Muscle layer of duodenum (tissue), 2 donors: ENCODE data around the gene RNF7.
A peak's percentile ranks its signal among the peaks of the same experiment; 100 is the strongest.
"Not testable (repeated sequence)": the region's sequence is repeated elsewhere in the genome, so short reads cannot be mapped to it uniquely, and the experiment has no call there.

Experiments
- H3K27ac ChIP-seq: one replicate; pipeline ENCODE4 v1.7.0; 2013; ENCODE audit warnings: mild to moderate bottlenecking, low read length
- H3K27me3 ChIP-seq: one replicate; pipeline ENCODE4 v1.7.0; 2013; ENCODE audit warnings: low read depth, mild to moderate bottlenecking, control low read depth, low read length
- H3K36me3 ChIP-seq, 2 donors: one replicate each; pipeline ENCODE4 v1.7.0; 2013; ENCODE audit warnings: low read length in 2 of 2, control low read depth in 1 of 2, mild to moderate bottlenecking in 1 of 2; ENCODE audit not compliant: insufficient read depth in 2 of 2, control insufficient read depth in 1 of 2
- H3K4me1 ChIP-seq, 2 donors: one replicate each; pipeline ENCODE4 v1.7.0; 2013; ENCODE audit warnings: low read length in 2 of 2, mild to moderate bottlenecking in 2 of 2, control low read depth in 1 of 2, moderate library complexity in 1 of 2; ENCODE audit not compliant: insufficient read depth in 2 of 2, control insufficient read depth in 1 of 2
- H3K4me3 ChIP-seq, 2 donors: one replicate each; pipeline ENCODE4 v1.7.0; 2013; ENCODE audit warnings: low read length in 2 of 2, low read depth in 1 of 2, mild to moderate bottlenecking in 1 of 2
- H3K9me3 ChIP-seq, 2 donors: one replicate each; pipeline ENCODE4 v1.7.0; 2013; ENCODE audit warnings: low read length in 2 of 2, control low read depth in 1 of 2, mild to moderate bottlenecking in 1 of 2; ENCODE audit not compliant: control insufficient read depth in 1 of 2
- donor health status: healthy.

RNF7 gene

GRCh38 chr3:141738022-141738890, at the start of gene RNF7:
RNF7 (plus strand) TSS chr3:141738298; CDS start chr3:141738342, 44 bp downstream.
- Histone ChIP-seq H3K36me3 (peaks cover 0 to 9% of the 10 kb centered on the region in 2 donors), H3K9me3 (no peaks in the 10 kb centered on the region), H3K4me3 (peak within 1 kb of the TSS; percentile 99), H3K4me1 (peaks cover 13 to 28% of the 10 kb centered on the region in 2 donors), H3K27ac (peak within 1 kb of the TSS; percentile 98), H3K27me3 (no peaks in the 10 kb centered on the region)

- Histone ChIP-seq H3K27me3 (no peaks in the 10 kb centered on the region), H3K4me3 (no peak overlapping the region), H3K36me3 (no peaks in the 10 kb centered on the region), H3K4me1 (peaks cover 5 to 7% of the 10 kb centered on the region in 2 donors), H3K27ac (no peak overlapping the region), H3K9me3 (no peaks in the 10 kb centered on the region)
Observed at GRCh38 chr3:141690431-141691072, 47.5 kb upstream of the RNF7 start.

GRCh38 chr3:141691471-141691870, 46.6 kb upstream of the RNF7 start:
- H3K27me3 ChIP-seq, H3K36me3 ChIP-seq, H3K9me3 ChIP-seq, H3K27ac ChIP-seq, H3K4me3 ChIP-seq, H3K4me1 ChIP-seq: not testable (repeated sequence)

GRCh38 chr3:141692973-141693372, 45.1 kb upstream of the RNF7 start:
- H3K4me1 ChIP-seq, H3K27me3 ChIP-seq, H3K36me3 ChIP-seq, H3K27ac ChIP-seq, H3K4me3 ChIP-seq, H3K9me3 ChIP-seq: not testable (repeated sequence)

GRCh38 chr3:141699324-141699723, 38.8 kb upstream of the RNF7 start:
- Histone ChIP-seq H3K27ac (no peak overlapping the region), H3K9me3 (no peaks in the 10 kb centered on the region), H3K4me3 (no peak overlapping the region), H3K36me3 (no peaks in the 10 kb centered on the region), H3K4me1 (no peaks in the 10 kb centered on the region), H3K27me3 (no peaks in the 10 kb centered on the region)

GRCh38 chr3:141699897-141700296, 38.2 kb upstream of the RNF7 start:
- Histone ChIP-seq H3K4me3 (no peak overlapping the region), H3K27ac (no peak overlapping the region), H3K27me3 (no peaks in the 10 kb centered on the region), H3K36me3 (no peaks in the 10 kb centered on the region), H3K9me3 (no peaks in the 10 kb centered on the region), H3K4me1 (no peaks in the 10 kb centered on the region)

- not testable (repeated sequence) for H3K4me3 ChIP-seq, H3K36me3 ChIP-seq, H3K9me3 ChIP-seq, H3K27ac ChIP-seq, H3K27me3 ChIP-seq, H3K4me1 ChIP-seq
Observed at GRCh38 chr3:141703367-141703766, 34.7 kb upstream of the RNF7 start.

- no peaks in the 10 kb centered on the region for H3K9me3 ChIP-seq
- H3K27me3 ChIP-seq, result no peaks in the 10 kb centered on the region
- H3K27ac ChIP-seq, result no peak overlapping the region
- H3K4me1 ChIP-seq, result no peaks in the 10 kb centered on the region
- H3K4me3 ChIP-seq, result no peak overlapping the region
- no peaks in the 10 kb centered on the region for H3K36me3 ChIP-seq
Observed at GRCh38 chr3:141707741-141708203, 30.3 kb upstream of the RNF7 start.

GRCh38 chr3:141708367-141708766, 29.7 kb upstream of the RNF7 start:
- H3K36me3 ChIP-seq, result no peaks in the 10 kb centered on the region

GRCh38 chr3:141709126-141709770, 28.9 kb upstream of the RNF7 start:
- no peaks in the 10 kb centered on the region for H3K27me3 ChIP-seq
- H3K36me3 ChIP-seq, result no peaks in the 10 kb centered on the region
- no peak overlapping the region for H3K4me3 ChIP-seq
- H3K27ac ChIP-seq, result no peak overlapping the region
- no peaks in the 10 kb centered on the region for H3K4me1 ChIP-seq
- H3K9me3 ChIP-seq, result no peaks in the 10 kb centered on the region

More at GRCh38 chr3:141708367-141708766, 29.7 kb upstream of the RNF7 start:
- Histone ChIP-seq H3K27ac (no peak overlapping the region), H3K4me3 (no peak overlapping the region), H3K27me3 (no peaks in the 10 kb centered on the region), H3K9me3 (no peaks in the 10 kb centered on the region), H3K4me1 (no peaks in the 10 kb centered on the region)

- no peaks in the 10 kb centered on the region for H3K4me1 ChIP-seq
- no peaks in the 10 kb centered on the region for H3K9me3 ChIP-seq
- no peaks in the 10 kb centered on the region for H3K27me3 ChIP-seq
- no peaks in the 10 kb centered on the region for H3K36me3 ChIP-seq
- no peak overlapping the region for H3K4me3 ChIP-seq
- H3K27ac ChIP-seq, result no peak overlapping the region
Observed at GRCh38 chr3:141710121-141710520, 28.0 kb upstream of the RNF7 start.
